ENCODE results near the gene TICRR.
"Not testable (repeated sequence)": the region's sequence is repeated elsewhere in the genome, so short reads cannot be mapped to it uniquely, and the experiment has no call there.

The TICRR gene

DNA sequence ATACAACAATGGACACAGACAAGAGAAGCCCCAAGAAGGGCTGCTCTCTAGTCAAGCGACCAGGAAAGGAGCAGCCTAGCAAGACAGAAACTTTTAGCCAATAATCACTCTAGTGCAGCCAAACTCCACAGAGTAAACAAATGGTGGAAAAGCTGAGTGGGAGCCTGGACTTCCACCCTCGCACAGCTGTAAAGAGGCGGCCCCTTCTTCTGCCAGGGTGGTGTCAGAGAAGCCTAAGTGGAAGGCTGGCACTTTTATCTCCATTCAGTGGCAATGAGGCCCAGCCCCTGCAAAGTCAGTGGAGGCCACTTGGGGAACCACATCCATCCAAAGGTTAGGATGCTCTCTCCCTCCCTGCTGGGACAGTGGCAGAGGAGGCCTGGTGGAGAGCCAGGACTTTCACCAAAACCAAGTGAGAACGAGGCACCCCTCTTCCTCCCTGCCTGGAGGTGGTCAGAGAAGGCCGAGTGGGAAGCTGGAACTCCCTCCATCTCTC is 15.5 kb upstream of the TICRR start:
- no peak overlapping the region for H3K4me3 ChIP-seq (ENCODE audit: low read depth, low read length)

DNA sequence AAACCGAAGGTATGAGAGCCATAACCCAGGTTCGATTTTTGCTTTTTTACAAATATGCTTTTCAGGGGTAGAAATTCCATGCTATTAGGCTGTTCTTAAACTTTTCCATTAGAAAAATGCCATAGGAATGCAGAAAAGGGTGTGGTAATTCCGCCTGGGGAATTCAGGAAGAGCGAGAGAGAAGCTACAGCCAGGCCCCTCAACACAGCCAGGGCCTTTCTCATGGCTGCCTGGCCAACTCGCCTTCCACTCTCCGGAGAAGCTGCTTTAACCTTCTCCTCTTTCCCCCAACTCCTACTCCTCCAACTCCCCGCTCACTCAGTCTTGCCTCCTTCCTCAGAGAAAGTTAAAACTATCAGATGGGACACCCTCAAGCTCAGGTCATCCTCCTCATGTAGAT is 9.1 kb upstream of the TICRR start:
- H3K4me3 ChIP-seq (ENCODE audit: low read depth, low read length) = no peak overlapping the region

DNA sequence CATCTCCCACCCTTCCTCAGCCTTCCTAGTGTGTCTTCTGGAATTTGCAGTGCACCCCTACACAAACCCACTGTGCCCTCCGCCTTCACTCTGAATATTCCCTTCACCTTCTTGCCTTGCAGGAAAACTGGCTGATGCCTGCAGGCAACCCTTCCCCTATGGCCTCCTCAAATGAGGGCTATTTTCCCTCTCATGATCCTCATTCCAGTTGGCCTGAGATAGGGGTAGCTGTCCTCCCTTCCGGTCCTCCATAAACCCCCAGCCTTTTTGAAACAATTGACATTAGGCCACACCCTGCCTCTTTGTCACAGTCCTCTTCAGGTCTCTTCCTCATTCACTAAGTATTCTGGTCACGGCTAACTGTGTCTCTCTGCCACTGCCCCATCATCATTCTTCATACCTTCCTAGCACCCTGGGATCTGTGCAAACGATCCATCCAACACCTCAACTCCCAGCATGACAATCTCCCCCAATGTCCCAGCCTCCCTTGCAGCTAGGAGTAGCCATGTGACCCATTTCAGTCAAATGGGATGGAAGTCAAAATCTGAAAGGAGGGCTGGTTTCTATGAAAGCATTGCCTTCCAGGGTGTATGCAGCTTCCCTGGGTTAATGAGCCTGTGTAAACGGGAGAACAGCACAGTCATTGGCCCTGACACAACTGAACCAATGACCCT is 8.5 kb upstream of the TICRR start:
- H3K4me3 ChIP-seq (ENCODE audit: low read depth, low read length) = no peak overlapping the region

DNA sequence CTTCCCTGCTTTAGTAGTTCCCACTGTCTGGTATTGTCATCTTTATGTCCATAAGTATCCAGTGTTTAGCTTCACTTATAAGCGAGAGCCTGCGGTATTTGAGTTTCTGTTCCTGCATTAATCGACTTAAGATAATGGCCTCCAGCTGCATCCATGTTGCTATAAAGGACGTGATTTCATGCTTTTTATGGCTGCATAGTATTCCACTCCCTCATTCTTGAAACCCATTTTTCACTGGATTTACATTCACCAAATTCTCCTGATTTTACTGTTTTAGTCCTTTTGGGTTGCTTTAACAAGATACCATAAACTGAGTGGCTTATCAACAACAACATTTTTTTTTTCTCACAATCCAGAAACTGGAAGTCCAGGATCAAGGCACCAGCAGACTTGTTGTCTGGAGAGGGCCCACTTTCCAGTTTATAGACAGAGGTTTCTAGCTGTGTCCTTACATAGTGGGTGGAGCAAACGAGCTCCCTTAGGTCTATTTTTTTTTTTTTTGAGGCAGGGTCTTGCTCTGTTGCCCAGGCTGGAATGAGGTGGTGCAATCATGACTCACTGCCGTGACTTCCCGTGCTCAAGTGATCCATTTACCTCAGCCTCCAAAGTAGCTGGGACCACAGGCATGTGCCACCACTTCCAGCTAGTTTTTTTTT is 6.1 kb upstream of the TICRR start:
- H3K4me3 ChIP-seq (ENCODE audit: low read depth, low read length) = no peak overlapping the region

DNA sequence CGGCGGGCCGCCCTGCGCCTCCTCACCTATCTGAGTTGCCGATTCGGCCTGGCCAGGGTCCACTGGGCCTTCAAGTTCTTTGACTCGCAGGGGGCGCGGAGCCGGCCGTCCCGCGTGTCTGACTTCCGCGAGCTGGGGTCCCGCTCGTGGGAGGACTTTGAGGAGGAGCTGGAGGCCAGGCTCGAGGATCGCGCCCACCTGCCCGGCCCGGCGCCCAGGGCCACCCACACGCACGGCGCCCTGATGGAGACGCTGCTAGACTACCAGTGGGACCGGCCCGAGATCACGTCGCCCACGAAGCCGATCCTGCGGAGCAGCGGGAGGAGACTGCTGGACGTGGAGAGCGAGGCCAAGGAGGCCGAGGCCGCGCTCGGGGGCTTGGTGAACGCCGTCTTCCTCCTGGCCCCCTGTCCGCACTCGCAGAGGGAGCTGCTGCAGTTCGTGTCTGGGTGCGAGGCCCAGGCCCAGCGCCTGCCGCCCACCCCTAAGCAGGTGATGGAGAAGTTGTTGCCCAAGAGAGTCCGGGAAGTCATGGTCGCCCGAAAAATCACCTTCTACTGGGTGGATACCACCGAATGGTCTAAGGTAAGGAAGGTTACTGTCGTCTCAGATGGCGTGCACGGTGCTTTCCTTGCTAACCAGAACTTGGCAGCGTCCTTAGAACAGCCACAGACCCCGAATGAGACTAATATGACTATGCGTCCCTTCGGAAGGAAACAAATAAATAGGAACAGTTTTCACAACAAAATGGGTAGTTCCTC is 567 bp downstream of the TICRR start:
- peak overlapping the region; percentile 85 for H3K4me3 ChIP-seq (ENCODE audit: low read depth, low read length)

DNA sequence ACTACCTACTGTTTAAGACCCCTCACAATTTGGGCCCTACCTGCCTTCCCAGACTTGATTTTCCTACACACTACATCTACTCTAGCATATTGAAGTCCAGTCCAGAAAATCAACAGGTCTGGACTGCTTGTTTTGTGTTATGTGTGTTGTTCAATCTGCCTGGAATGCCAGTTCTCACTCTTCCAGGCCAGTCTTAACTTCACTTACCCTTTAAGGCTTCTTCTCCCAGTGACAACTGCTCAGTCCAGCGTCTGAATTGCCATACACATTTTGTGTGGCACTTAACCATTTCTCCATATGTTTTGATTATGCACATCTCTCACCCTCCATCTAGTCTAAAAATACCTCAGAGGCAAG is 1.1 kb downstream of the TICRR start:
- H3K4me3 ChIP-seq (ENCODE audit: low read depth, low read length) = peak overlapping the region; percentile 85

DNA sequence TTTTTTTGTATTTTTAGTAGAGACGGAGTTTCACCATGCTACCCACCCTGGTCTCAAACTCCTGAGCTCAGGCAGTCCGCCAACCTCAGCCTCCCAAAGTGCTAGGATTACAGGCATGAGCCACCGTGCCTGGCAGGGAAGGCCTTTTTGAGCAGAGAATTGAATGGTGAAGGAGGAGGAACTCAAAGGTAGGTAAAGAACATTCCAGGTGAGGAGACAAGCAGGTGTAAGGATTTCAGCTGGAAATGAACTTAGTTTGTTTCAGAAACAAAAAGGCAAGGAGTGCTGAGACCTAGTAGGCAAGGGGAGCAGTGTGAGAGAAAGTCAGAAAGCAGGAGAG is 2.5 kb downstream of the TICRR start:
- H3K4me3 ChIP-seq (ENCODE audit: low read depth, low read length) = peak overlapping the region; percentile 31

DNA sequence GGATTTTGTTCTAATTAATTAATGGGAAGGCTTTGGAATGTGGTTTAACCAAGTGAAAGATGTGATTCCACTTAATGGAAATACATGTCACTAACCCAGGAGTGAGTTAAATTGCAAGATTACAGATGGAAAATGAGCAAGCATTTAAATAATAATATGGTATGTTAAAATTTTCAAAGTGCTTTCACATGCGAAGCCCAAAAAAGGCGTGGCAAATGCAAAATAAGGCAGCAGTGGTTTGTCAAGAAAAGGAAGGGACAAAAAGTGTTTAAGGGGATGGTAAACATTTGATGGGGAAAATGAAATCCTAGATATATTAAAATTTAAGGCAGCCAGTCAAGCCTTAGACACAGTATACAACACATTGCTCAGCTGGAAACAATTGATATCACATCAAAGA is 2.9 kb downstream of the TICRR start:
- H3K4me3 ChIP-seq (ENCODE audit: low read depth, low read length) = peak overlapping the region; percentile 31

DNA sequence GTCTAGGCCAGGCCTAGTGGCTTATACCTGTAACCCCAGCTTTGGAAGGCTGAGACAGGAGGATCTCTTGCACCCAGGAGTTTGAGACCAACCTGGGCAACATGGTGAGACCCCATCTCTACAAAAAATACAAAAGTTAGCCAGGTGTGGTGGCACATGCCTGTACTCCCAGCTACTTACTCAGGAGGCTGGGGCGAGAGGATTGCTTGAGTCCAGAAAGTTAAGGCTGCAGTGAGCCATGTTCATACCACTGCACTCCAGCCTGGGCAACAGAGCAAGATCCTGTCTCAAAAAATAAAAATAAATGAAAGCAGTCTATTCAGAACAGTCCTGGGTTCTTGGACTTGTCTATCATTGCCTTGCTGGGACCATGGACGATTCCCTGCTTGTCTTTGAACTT is 5.5 kb downstream of the TICRR start:
- not testable (repeated sequence) for H3K4me3 ChIP-seq (ENCODE audit: low read depth, low read length)

DNA sequence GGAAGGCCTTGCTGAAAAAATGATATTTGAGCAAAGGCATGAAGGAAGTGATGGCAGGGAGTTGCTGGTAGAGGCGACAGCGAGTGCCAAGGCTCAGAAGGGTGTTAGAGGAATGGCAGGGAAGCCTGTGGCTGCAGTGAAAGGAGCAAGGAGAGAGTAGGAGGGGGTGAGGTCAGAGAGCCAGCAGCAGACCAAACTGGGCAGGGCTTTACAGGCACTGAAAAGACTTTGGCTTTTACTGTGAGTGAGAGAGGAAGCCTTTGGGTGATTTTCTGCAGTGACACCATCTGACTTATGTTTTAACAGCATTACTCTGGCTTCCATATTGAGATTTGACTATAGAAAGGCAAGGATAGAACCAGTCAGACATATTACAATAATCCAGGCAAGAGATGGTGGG is 11.4 kb downstream of the TICRR start:
- H3K4me3 ChIP-seq (ENCODE audit: low read depth, low read length) = no peak overlapping the region

DNA sequence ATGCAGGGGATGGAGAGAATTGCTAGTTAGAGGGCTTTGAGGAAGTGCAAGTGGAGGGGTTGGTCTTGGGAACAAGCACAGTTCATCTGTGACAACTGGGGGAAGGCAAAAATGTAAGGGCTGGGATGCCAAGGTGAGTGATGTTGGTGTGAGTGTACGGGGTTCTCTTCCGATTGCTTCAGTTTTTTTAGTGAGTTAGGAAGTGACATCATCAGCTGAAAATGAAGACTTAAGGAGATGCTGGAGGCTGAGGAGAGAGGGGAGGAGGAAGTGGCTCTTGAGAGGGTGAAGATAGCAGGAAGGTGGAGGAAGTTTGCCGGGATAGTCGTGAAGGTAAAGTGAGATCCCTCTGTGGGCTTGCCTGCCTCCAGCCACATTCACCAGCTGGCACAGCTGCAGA is 12.7 kb downstream of the TICRR start:
- H3K4me3 ChIP-seq (ENCODE audit: low read depth, low read length) = no peak overlapping the region

DNA sequence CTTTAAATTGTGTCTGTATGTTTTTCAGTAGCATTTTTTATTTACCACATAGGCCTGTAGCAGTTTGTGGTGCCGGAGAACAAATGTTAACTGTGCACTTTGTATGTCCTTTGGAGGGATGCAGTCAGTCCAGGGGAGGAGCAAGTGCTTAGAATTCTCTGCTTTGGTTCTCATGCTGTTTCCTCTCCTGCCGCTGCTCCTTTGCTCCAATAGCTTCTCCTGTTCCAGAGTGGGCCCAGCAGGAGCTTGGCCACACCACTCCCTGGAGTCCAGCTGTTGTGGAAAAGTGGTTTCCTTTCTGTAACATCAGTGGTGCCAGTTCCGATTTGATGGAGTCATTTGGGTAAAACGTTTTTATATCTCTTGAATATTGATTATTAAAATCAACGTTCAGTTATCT is 16.6 kb downstream of the TICRR start:
- H3K4me3 ChIP-seq (ENCODE audit: low read depth, low read length) = no peak overlapping the region

DNA sequence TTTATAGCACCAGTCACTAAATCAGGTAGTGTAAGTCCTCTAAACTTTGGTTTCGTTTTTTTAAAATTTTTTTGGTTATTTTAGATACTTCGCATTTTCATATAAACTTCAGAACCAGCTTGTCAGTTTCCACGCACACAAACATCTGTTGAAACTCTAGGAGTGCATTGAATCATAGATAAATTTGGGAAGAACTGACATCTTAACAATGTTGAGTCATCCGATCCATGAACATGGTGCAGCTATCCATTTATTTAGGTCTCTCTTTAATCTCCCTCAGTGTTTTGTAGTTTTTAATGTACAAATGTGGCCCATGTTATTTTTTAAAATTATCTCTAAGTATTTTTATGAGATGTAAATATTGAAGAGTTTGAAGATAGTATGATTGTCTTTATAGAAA is 17.7 kb downstream of the TICRR start:
- no peak overlapping the region for H3K4me3 ChIP-seq (ENCODE audit: low read depth, low read length)

DNA sequence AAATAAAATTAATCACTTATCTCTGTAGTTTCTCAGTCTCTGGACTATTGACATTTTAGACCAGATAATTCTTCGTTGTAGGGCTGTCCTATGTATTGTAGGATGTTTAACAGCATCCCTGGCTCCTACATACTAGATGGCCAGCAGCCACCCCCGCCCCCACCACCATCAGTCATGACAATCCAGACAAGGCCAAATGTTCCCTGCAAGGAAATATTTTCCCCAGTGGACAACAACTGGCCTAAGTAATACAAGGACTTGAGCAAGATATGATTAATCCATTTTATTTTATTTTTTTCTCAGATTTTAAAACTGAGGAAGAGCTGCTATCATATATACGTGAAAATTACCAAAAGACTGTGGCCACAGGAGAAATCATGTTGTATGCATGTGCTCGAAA is 23.8 kb downstream of the TICRR start:
- no peak overlapping the region for H3K4me3 ChIP-seq (ENCODE audit: low read depth, low read length)

DNA sequence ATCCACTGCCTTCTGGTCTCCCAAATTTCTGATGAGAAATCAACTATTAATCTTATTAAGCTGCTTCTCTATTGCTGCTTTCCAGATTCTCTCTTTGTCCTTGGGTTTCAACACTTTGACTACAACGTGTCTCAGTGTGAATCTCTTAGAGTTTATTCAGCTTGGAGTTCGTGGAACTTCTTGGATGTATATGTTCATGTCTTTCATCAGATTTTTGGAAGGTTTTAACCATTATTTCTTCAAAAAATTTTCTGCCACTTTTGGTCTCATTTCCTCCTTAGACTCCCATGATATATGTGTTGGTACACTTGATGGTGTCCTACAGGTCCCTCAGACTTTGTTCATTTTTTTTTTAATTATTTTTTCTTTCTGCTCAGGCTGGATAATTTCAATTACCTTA is 36.0 kb downstream of the TICRR start:
- H3K4me3 ChIP-seq (ENCODE audit: low read depth, low read length) = no peak overlapping the region

DNA sequence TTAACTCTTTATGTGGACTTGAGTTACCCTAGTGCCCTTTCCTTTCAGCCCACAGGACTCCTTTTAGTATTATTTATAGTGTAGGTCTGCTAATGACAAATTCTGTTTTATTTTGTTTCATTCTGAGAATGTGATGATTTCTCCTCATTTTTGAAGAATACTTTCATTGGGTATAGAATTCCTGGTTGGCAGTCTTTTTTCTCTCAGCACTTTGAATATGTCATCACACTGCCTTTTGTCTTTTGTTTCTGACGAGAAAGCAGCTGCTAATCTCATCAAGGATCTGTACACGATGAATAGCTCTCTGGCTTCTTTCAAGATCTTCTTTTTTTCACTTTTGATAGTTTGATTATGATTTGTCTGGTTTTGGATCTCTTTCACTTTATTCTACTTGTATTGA is 37.8 kb downstream of the TICRR start:
- no peak overlapping the region for H3K4me3 ChIP-seq (ENCODE audit: low read depth, low read length)

DNA sequence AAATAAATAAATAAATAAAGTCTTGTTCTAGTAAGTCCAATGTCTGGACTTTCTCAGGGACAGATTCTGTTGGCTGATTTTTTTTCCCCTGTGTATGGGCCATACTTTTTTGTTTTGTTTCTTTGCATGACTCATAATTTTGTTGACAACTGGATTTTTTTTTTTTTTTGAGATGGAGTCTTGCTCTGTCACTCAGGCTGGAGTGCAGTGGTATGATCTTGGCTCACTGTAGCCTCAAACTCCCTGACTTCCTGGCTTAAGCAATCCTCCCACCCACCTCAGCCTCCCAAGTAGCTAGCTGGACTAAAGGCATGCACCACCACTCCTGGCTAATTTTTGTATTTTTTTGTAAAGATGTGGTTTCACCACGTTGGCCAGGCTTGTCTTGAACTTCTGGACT is 38.9 kb downstream of the TICRR start:
- H3K4me3 ChIP-seq (ENCODE audit: low read depth, low read length) = no peak overlapping the region

DNA sequence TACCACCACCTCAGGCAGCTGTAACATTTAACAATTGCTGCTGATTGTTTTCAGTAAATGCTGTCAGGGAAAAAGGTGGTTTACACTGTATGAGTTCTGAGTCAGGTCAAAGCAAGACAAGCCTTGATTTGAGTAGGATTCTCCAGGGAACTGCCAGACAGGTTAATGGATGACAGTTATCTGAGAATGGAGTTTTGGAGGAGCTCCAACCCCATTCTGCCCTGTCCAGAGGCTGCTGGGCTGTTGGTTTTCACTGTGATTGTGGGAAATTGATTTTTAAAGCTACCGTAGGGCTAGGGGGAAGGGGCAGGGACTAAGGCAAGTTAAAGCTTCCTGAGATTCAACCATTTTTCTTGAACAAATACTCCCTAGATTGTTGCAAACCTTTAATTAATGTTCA is 39.9 kb downstream of the TICRR start:
- no peak overlapping the region for H3K4me3 ChIP-seq (ENCODE audit: low read depth, low read length)

DNA sequence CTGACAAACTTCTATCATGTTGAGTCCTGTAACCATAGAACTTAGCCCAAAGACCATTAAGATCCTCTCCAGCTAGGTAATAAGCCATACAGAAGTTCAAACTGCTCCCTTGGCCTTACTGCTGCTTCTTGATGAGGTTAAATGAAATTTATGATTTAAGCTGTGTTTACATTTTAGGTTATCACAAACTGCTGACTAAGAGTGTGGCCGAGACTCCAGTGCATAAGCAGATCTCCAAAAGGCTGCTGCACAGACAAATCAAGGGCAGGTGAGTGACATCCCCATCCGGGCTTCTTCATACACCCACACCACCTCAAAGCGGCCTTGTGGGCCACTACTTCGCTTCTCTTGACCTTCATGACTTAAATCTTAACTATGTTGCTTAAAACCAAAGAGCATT is 41.0 kb downstream of the TICRR start:
- no peak overlapping the region for H3K4me3 ChIP-seq (ENCODE audit: low read depth, low read length)

DNA sequence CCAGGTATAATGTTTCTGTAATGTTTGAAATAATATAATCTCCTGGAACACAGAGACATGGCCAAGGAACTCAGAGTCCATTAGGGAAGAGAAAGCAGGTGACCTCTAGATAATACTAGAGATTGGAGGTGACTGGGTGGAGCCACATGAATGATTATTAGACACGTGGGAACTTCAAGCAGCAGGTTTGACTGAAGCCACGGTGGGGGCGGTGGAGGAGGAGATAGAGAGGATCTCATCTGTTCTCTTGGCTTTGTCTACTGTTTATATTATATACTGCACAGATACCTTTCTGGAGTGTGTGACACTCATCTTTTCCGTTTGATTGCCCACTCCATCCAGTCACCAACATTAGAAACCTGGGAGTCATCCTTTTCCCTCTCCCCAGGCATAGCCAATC is 46.3 kb downstream of the TICRR start:
- H3K4me3 ChIP-seq (ENCODE audit: low read depth, low read length) = no peak overlapping the region

DNA sequence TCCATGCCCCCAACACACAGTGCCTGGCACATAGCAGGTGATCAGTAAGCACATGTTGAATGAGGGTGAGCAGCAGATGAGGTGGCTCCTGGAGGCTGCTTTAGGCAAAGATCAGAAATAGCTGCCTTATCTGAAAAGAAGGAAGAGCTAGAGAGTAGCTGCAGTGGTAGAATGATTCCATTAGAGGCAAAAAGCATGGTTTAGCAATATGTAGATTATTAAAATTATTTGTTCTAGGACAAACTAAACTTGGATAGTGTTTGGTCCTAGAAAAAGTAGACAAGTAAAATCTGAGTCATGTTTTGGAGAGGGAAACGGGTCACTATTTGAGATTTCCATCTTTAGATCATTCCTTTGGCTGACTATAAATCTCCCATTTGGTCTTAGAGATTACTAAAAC is 47.9 kb downstream of the TICRR start:
- H3K4me3 ChIP-seq (ENCODE audit: low read depth, low read length) = no peak overlapping the region

DNA sequence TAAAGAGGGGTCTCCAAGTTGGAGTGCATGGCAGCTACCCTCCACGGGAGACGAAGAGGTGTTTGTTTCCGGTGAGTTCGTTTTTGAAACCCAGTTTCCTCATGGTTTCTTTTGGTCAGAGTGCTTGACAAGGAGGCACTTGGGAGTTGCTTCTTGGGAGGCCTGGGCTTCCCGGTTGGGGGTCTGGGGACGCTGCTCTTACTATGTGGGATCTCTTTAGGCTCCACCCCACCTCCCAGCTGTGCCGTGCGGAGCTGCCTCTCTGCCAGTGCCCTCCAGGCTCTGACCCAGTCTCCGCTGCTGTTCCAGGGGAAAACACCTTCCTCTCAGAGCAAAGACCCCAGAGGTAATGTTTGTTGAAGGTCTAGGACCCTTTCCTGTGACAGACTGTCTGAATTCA is 50.4 kb downstream of the TICRR start:
- H3K4me3 ChIP-seq (ENCODE audit: low read depth, low read length) = no peak overlapping the region
